HuH-7 (cell line): ENCODE measurements around the gene ADCY9.
"Not testable (repeated sequence)": the region's sequence is repeated elsewhere in the genome, so short reads cannot be mapped to it uniquely, and the experiment has no call there.

Source experiments
- DNase-seq: peaks from one replicate; pipeline ENCODE4 v3.0.0; 2011; ENCODE audit warnings: low spot score

Gene ADCY9

DNA sequence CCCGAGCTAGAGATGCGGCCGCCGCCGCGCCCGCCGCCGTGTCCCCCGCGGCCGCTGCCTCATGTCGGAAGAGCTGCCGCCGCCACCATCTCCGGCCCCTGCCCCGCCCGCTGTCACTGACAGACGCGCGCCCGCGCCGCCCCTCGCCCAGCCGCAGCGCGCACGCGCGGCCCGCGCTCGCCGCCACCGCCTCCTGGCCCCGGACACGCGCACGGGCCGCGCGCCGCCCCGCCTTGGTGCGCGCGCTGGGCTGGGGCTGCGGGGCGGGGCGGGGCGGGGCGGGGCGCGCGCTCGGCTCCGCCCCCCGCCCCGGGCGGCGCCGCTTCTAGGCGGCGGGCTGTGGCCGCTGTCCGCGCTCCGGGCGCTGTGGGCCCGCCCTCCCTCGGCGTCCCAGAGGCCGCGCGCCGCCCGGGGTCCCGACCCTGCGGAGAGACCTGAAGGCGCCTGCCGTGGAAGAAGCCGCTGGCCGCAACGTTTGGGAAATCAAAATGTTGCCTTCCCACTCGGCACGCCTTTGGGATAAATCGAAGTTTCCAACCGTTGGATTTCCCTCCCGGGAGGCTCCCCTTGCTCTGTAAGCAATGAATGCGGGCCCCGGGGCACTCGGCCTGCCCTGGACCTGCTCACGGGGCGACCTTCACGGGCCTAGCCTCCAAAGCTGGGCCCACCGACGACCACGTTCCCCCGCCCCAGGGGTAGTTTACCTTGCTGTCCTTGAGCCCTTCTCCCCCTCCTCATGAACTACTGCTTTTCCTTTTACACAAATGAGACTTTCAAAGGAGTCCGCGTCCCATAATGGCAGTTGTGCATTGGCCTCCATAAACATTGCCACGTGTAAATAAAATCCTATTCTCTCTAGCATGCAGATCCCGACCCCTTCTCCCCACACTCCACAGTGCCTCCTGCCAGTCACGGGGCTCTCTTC is at the start of gene ADCY9:
TSS of gene ADCY9 (minus strand) at position 118 of the 925 bp plus-strand sequence. CDS start 1,000 bp downstream, outside the sequence.
- peak; percentile 96 for DNase-seq

DNA sequence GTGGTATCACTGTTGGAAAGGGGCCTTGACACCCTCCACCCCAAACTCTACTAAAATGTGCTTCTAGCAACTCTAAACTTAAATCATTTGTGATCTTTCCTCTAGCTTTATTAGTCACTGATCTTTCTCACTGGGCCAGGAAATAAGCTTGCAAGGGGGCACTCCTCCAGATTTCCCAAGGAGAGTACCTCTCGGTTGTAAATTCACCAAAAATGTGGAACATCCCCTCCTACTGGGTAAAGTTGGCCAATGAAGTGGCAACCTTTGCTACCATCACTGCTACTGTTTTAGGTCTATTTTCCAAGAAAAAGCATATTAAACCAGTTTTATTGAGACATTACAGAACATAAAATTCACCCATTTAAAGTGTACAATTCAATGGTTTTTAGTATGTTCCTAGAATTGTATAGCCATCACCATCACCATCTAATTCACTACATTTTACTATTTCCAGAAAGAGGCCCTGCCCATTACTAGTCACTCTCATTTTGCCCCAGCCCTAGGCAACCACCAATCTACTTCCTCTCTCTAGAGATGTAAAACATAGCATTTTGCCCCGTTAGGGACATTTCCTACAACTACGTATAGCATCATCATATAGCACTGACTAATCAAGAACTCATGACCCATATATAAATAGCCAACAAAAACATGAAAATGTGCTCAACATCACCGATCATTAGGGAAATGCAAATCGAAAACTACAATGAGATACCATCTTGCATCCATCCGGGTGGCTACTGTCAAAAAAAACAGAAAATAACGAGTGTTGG is 44.6 kb upstream of the ADCY9 start:
- no peak for DNase-seq

DNA sequence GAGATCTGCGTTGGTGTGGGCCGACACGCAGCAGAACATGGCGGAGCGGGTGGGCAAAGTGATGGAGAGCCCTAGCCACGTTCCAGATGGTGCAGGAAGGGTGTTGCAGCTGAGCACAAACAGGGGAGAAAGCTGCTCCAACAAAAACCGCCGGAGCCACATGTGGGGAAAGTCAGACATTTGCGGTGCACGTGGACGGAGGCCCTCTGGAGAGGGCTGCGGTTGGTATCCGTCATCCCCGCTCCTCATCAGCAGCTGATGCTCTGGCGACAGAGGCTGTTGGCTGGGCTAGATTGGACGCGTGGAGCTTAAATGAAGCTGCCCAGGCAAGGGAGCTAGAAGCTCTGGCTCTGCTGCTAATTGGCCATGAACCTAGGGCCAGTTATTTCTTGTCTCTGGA is 43.5 kb upstream of the ADCY9 start:
- DNase-seq: no peak

DNA sequence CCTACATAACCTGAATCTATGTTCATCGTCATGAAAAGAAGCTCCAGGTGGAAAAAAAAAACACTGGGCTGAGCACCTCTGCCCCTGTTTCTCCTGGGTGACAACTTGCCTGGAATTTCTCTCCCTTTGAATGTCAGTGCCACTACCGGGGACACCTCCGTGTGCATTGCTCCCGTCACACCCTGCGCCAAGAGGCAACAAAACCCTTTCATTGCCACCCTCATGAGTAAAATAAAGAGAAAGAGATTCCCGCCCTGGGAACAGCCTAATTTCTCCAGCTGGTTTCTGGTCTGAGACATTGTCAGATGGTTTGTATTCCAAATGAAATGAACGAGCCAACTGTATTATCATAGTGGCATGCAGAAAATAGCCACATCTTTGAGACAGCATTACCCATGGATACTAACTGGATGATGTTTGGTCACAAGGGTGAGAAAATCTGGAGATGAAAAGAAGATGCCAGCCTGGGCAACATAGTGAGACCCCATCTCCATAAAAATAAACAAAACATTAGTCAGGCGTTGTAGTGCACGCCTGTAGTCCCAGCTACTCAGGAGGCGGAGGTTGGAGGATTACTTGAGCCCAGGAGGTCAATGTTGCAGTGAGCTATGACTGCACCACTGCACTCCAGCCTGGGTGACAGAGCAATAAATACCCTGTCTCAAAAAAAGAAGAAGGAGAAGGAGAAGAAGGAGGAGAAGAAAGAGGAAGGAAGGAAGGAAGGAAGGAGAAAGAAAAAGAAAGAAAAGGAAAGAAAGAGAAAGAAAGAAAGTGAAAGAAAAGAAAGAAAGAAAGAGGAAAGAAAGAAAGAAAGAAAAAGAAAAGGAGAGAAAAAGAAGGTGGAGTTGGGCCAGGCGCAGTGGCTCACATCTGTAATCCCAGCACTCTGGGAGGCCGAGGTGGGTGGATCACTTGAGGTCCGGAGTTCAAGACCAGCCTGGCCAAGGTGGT is 42.2 kb upstream of the ADCY9 start:
- no peak for DNase-seq

DNA sequence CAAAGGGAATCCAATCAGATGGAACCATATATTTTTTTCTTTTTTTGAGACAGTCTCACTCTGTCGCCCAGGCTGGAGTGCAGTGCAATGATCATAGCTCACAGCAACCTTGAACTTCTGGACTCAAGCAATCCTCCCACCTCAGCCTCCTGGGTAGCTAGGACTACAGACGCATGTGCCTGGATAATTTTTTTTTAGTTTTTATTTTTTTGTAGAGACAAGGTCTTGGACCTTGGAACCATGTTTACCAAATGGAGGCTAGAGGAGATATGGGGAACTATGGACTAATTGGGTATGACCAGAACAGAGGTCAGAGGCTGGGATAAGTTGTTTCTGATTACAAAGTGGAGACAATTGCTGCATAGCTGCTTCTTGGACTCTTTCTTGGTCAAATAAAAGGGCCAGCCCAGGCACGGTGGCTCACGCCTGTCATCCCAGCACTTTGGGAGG is 41.2 kb upstream of the ADCY9 start:
- no peak for DNase-seq

DNA sequence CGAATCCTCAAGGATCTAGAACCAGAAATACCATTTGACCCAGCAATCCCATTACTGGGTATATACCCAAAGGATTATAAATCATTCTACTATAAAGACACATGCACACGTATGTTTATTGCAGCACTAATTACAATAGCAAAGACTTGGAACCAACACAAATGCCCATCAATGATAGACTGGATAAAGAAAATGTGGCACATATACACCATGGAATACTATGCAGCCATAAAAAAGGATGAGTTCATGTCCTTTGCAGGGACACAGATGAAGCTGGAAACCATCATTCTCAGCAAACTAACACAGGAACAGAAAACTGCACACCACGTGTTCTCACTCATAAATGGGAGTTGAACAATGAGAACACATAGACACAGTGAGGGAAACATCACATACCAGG is 40.3 kb upstream of the ADCY9 start:
- not testable (repeated sequence) for DNase-seq

DNA sequence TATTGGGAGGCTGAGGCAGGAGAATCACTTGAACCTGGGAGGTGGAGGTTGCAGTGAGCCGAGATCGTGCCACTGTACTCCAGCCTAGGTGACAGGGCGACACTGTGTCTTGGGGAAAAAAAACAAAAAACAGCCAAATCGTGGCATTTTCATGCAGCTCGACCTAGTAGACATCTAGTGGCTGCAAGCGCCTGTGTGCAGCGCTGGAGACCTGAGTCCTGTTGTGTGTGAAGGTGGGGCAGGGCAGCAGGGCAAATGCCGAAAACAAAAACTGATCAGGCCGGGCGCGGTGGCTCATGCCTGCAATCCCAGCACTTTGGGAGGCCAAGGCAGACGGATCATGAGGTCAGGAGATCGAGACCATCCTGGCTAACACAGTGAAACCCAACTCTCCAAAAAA is 37.1 kb upstream of the ADCY9 start:
- DNase-seq: not testable (repeated sequence)

DNA sequence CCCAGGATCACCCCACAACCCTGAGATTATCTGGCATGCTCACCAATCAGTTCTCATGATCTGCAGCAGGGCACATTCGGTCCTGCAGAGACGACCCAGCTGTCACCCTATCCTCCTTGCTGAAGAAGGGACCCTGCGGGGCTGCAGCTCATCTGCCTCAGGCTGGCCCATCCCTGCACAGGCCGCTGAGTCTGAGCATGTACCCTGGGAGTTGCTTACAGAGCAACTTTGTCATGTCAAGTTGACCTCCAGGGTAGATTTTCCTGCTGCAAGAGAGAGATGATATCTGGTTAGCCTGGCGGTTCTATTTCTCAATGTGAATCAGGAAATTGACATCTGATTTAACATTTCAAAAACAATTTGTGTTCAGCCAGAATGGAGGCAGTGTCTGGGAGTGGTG is 36.0 kb upstream of the ADCY9 start:
- no peak for DNase-seq

DNA sequence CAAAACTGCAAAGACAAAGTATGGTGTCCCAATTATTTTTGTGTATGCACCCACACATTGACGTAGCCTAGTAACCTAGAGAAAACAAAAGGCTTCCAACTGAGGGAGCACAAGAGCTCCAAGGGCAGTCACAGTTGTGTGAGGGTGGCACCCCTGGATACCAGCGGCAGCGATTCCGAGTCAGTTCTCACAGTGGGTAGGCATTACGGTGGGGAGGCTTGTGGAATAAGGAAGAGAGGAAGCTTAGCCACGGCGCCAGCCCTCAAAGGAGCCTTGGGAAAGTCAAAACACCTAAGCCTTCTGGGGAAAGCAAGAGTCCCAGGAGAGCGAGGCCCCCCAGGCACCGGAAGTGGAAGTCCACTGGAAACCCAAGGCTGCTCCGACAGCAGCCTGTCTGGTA is 31.0 kb upstream of the ADCY9 start:
- DNase-seq: no peak

DNA sequence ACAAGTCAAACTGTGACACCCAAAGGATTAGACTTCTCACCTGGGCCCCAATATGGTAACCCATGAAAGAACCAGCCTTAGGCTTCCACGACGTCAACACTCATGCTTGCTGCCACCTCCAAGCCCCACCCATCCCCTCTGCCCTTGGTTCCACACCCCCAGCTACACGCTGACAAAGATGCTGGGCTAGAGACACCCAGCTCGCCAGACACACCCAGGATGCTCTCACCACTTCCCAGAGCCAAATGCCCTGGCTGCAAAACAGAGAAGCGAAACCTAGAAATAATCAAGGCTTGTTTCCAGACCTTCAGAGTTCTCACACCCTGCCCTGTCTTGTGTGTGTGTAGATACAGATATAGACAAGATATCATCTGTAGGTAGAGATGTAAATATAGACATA is 26.0 kb upstream of the ADCY9 start:
- DNase-seq: no peak

DNA sequence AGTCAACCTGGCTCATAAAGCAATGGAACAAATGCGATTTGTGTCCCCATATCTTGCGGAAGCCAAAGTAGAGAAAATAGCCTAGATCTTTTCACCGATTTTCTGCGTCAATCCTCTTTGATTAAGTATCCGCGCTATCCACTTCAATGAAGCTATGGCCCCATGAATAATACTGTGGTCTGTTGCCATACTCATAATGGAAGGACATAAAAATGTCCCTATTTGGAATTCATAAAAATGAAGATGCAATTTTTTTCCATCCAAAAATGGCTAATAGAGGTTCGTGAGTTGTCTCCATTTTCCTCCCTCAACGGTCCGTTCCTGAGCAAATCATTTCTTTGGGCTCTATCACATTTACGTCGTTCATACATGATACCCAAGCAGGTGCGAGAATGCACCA is 25.4 kb upstream of the ADCY9 start:
- no peak for DNase-seq

DNA sequence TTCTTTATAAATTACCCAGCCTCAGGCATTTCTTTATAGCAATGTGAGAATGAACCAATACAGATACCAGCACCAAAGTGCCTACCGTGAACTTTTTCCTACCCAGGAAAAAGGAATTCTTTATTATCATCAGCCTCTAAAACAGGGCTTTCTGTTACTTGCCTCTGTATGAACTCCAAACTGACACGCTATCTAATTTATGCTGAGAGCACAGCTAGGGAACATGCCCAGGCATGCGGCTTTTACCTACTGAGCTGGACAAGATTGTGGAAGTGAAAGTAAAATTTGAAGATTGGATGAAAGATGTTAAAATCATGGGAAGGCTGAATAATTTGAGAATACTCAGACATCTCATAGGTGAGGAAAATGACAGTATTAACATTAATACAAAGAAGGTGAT is 24.4 kb upstream of the ADCY9 start:
- DNase-seq: no peak

DNA sequence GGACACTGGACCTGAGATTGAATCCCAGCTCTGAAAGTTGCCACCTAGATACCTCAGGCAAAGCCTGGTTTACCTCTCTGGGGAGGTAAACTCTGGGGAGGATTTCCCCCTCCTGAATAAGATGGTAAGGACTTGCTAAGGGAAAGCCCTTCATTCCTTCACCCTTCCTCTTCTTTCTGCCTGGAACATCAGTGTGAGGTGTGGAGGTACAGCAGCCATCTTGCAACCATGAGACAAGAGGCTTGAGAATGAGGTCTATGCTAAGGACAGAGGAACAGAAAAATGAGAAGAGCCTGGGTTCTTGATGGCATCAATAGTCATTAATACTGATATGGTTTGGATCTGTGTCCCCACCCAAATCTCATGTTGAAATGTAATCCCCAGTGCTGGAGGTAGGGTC is 23.7 kb upstream of the ADCY9 start:
- no peak for DNase-seq

DNA sequence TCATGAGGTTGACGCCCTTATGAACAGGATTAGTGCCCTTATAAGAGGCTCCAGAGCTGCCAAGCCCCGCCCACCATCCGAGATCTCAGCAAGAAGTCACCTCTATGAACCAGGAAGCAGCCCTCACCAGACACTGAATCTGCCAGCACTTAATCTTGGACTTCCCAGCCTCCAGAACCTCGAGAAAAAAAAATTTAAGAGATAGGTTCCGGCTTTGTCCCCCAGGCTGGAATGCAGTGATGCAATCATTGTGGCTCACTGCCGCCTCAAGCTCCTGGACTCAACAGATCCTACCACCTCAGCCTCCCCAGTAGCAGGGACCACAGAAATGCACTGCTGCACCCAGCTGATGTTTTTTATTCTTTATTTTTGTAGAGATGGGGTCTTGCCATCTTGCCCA is 22.5 kb upstream of the ADCY9 start:
- DNase-seq: no peak

DNA sequence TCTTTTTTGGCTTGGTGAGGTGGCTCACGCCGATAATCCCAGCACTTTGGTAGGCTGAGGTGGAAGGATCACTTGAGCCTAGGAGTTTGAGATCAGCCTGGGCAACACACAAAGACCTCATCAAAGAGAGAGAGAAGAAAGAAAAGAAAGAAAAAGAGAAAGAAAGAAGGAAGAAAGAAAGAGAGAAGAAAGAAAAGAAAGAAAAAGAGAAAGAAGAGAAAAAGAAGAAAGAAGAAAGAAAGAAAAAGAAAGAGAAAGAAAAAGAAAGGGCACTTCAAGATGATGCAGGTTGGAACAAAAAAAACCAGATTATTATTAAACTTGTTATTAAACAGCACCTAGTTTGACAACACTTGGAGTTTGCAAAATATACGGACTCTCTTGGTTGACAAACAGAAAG is 21.2 kb upstream of the ADCY9 start:
- DNase-seq: no peak

DNA sequence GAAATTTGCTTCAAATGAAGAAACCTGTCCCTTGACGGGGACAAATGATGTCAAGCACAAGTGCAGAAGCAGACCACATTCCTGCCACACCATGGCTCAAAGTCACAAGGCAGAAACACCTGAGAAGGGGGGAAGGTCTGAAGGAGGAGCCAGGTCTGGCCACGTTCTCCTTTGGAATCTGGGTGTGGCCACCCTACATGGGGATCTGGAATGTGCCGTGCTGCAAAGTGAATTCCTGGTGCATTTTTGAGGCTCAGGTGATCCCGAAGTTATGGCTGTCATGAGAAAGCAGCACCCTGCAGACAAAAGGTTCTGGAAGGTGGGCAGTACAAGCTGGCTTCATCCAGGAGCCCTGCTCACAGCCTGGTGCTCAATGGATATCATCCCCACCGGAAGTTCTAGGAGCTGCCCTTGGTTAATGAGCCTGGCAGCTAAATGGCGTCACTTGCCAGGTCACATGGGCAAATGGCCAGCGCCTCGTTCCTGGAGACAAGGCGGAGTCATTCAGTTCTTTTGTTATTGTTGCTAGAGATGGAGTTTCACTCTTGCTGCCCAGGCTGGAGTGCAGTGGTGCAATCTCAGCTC is 20.1 kb upstream of the ADCY9 start:
- DNase-seq: no peak

DNA sequence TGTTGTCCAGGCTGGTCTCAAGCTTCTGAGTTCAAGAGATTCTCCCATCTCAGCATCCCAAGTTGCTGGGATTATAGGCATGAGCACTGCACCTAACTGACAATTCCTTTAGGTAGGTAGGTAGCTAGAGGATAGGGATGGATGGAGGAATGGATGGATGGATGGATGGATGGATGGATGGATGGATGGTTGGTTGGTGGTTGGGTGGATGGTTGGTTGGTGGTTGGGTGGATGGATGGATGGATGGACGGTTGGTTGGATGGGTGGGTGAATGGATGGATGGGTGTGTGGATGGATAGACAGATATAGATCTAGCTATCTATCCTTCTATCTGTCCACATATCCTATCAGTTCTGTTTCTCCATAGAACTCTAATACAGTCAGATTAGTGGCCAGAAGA is 19.3 kb upstream of the ADCY9 start:
- no peak for DNase-seq

DNA sequence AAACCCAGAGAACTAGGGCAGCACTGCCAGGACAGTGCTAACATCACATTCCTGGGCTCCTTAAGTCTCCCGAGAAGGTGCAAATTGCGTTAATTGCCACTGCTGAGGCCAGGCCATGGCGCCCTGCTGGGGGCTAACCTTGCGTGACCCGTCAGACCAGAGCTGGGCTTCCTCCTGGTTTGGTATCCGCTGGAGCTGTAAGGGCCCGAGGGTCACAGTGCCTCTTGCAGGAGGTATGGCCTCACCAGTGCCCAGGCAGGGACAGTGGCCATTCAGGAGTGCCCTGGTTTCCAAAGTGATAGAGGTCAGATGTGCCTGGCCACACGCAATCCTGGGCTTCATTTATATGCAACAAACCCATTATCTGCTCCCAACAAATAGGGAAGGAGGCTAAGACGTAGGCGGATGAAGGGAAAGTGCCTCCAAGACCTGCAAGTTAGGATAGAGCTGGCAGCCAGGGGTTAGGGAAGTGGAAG is 17.7 kb upstream of the ADCY9 start:
- DNase-seq: no peak

DNA sequence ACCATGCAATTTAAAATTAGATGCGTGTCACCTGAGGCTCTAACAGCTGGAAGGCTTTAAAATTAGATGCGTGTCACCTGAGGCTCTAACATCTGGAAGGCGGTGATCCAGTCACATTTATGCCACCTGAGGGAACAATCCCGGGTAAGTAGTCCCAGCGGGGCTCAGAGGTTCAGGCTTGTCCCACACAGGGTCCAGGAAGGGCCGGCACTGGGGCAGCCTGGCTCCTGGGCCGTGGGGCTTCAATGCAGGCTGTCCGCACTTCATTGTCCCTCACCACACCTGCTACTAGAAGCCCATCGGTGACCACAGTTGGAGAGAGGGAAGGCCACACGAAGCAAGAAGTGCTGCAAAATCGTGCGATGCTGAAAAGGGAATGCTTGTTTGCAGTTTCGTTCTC is 15.4 kb upstream of the ADCY9 start:
- DNase-seq: no peak

DNA sequence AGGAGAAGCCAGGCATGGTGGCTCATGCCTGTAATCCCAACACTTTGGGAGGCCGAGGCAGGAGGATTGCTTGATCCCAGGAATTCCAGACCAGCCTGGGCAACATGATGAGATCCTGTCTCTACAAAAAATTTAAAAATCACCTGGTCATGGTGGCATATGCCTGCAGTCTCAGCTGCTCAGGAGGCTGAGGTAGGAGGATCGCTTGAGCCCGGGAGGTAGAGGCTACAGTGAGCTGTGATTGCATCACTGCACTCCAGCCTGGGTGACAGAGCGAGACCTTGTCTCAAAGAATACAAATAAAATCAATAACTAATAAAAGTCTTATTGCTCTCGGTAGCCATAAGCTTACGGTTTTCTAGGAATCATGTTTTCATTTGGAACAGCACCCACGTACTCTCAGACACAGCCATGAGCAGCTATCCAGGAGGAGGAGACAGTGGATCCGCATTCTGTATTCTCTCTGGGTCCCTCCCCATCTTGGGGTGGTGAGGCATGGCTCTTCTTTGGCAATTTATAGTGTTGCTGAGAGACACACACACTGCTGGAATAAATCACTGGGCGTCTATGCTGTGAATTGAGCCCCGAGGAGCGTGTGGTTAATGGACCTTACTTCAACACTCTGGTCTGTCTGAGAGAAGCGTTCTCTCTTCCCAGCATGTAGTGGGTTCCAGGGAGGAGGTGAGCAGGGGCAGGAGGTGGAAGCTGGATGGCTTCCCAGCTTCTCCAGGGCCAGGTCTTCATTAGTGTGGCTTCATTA is 8.5 kb upstream of the ADCY9 start:
- DNase-seq: no peak
